GM21423 (cell line): Measurements from ENCODE around the gene TRAF2.

Experiments used
- ATAC-seq: cut with Tn5 transposase; IDR thresholded peaks from one replicate; pipeline ENCODE4 v1.9.1; 2021; ENCODE audit warnings: mild to moderate bottlenecking, moderate library complexity; ENCODE audit not compliant: unreplicated experiment

The TRAF2 gene

GRCh38 chr9:136930014-136930413 lies 43.7 kb downstream of the TRAF2 start:
- ATAC-seq: no peak

- no peak for ATAC-seq
Observed at GRCh38 chr9:136931611-136932130, 45.4 kb downstream of the TRAF2 start.

- no peak for ATAC-seq
Observed at GRCh38 chr9:136934277-136934676, 48.0 kb downstream of the TRAF2 start.

GRCh38 chr9:136935651-136936050 lies 49.3 kb downstream of the TRAF2 start:
- no peak for ATAC-seq

- no peak for ATAC-seq
Observed at GRCh38 chr9:136936645-136937170, 50.4 kb downstream of the TRAF2 start.

GRCh38 chr9:136937186-136938001 lies 51.1 kb downstream of the TRAF2 start:
- ATAC-seq: no peak

- no peak for ATAC-seq
Observed at GRCh38 chr9:136939431-136939995, 53.2 kb downstream of the TRAF2 start.

- no peak for ATAC-seq
Observed at GRCh38 chr9:136939996-136940525, 53.7 kb downstream of the TRAF2 start.

- no peak for ATAC-seq
Observed at GRCh38 chr9:136940526-136941230, 54.4 kb downstream of the TRAF2 start.

- ATAC-seq: no peak
Observed at GRCh38 chr9:136941231-136942111, 55.2 kb downstream of the TRAF2 start.

- no peak for ATAC-seq
Observed at GRCh38 chr9:136942112-136942880, 56.0 kb downstream of the TRAF2 start.

- no peak for ATAC-seq
Observed at GRCh38 chr9:136942881-136943230, 56.5 kb downstream of the TRAF2 start.

GRCh38 chr9:136943291-136944211 lies 57.2 kb downstream of the TRAF2 start:
- ATAC-seq: peak; percentile 3

- peak; percentile 39 for ATAC-seq
Observed at GRCh38 chr9:136944212-136944518, 57.8 kb downstream of the TRAF2 start.

GRCh38 chr9:136944519-136945332 lies 58.4 kb downstream of the TRAF2 start, which contains the start of the genes C8G and FBXW5:
Gene C8G, plus strand, starts transcription at chr9:136945243. Its CDS starts 78 bp downstream, at chr9:136945321.
Gene FBXW5, minus strand, starts transcription at chr9:136944738. Its CDS starts 655 bp downstream, at chr9:136944083.
- ATAC-seq: peak; percentile 79

- no peak for ATAC-seq
Observed at GRCh38 chr9:136945333-136946227, 59.3 kb downstream of the TRAF2 start.
